GM19463 (cell line): ENCODE data around the gene USP31.

Source experiments
- ATAC-seq: cut with Tn5 transposase; IDR thresholded peaks from one replicate; pipeline ENCODE4 v1.9.1; 2021; ENCODE audit warnings: mild to moderate bottlenecking, moderate library complexity; ENCODE audit not compliant: unreplicated experiment

Gene USP31

GRCh38 chr16:23149267-23149992, at the start of gene USP31:
Gene USP31, minus strand, starts transcription at chr16:23149452. Its CDS starts 182 bp downstream, at chr16:23149270.
- ATAC-seq, result peak; percentile 96

GRCh38 chr16:23196539-23196938, 47.3 kb upstream of the USP31 start:
- no peak for ATAC-seq

- no peak for ATAC-seq
These were observed 46.2 kb upstream of the USP31 start for GRCh38 chr16:23195366-23195978.

- ATAC-seq, result no peak
These were observed 45.4 kb upstream of the USP31 start for GRCh38 chr16:23194497-23195221.

GRCh38 chr16:23188911-23189310, 39.7 kb upstream of the USP31 start:
- ATAC-seq, result no peak

GRCh38 chr16:23187341-23187740, 38.1 kb upstream of the USP31 start:
- ATAC-seq, result no peak

- no peak for ATAC-seq
These were observed 36.9 kb upstream of the USP31 start for GRCh38 chr16:23186171-23186570.

GRCh38 chr16:23185656-23186055, 36.4 kb upstream of the USP31 start:
- ATAC-seq, result no peak

GRCh38 chr16:23183543-23183862, 34.3 kb upstream of the USP31 start:
- no peak for ATAC-seq

- peak; percentile 21 for ATAC-seq
These were observed 33.7 kb upstream of the USP31 start, which contains the start of gene SCNN1G for GRCh38 chr16:23182679-23183542. Gene SCNN1G, plus strand, starts transcription at chr16:23182745. Its CDS starts 3,527 bp downstream, at chr16:23186272.

GRCh38 chr16:23182206-23182678, 33.0 kb upstream of the USP31 start:
- peak; percentile 92 for ATAC-seq

- ATAC-seq, result no peak
These were observed 32.3 kb upstream of the USP31 start for GRCh38 chr16:23181506-23181905.

GRCh38 chr16:23175651-23176050, 26.4 kb upstream of the USP31 start:
- no peak for ATAC-seq

GRCh38 chr16:23174622-23175021, 25.4 kb upstream of the USP31 start:
- ATAC-seq, result no peak

GRCh38 chr16:23172994-23173393, 23.7 kb upstream of the USP31 start:
- no peak for ATAC-seq

GRCh38 chr16:23172583-23172982, 23.3 kb upstream of the USP31 start:
- no peak for ATAC-seq

- ATAC-seq, result no peak
These were observed 15.5 kb upstream of the USP31 start for GRCh38 chr16:23164736-23165135.

GRCh38 chr16:23163921-23164320, 14.7 kb upstream of the USP31 start:
- ATAC-seq, result no peak

- no peak for ATAC-seq
These were observed 11.3 kb upstream of the USP31 start for GRCh38 chr16:23160574-23160973.

- no peak for ATAC-seq
These were observed 10.8 kb upstream of the USP31 start for GRCh38 chr16:23160082-23160481.

- ATAC-seq, result no peak
These were observed 8.9 kb upstream of the USP31 start for GRCh38 chr16:23158114-23158513.
